GM12873 (cell line): Measurements from ENCODE around the gene MUSTN1.
A peak's percentile ranks its signal among the peaks of the same experiment; 100 is the strongest.

Experiments
- CTCF ChIP-seq: IDR thresholded peaks from 2 replicates; pipeline ENCODE4 v1.5.1; 2012; ENCODE audit warnings: low read depth, mild to moderate bottlenecking, moderate library complexity, low read length, control low read depth; ENCODE audit not compliant: insufficient read depth; ENCODE audit errors: missing control alignments

The MUSTN1 gene

GRCh38 chr3:52809149-52809548, 25.7 kb downstream of the MUSTN1 start:
- no peak for TF ChIP-seq CTCF

- TF ChIP-seq CTCF = no peak
Measured at GRCh38 chr3:52805270-52806039, 29.4 kb downstream of the MUSTN1 start.

GRCh38 chr3:52801839-52802238, 33.0 kb downstream of the MUSTN1 start:
- TF ChIP-seq CTCF = no peak

DNA sequence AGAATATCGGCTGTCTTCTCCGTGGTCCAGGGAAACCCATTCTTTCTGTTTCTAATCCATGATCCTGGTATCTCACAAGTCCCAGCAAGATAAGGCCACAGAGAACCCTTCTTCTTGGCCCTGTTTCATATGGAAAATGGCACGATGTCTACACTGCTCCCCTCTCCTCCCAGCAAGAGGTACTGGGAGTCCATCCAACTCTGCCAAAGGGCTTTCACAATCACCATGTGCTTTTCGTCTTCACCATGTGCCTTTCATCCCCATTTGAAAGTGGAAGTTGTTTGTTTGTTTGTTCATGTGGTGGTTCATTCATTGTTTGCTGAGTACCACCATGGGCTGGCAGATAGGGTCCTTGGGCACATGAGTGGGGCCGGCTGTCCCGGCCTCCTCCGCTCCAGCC, 34.7 kb downstream of the MUSTN1 start:
- no peak for TF ChIP-seq CTCF

DNA sequence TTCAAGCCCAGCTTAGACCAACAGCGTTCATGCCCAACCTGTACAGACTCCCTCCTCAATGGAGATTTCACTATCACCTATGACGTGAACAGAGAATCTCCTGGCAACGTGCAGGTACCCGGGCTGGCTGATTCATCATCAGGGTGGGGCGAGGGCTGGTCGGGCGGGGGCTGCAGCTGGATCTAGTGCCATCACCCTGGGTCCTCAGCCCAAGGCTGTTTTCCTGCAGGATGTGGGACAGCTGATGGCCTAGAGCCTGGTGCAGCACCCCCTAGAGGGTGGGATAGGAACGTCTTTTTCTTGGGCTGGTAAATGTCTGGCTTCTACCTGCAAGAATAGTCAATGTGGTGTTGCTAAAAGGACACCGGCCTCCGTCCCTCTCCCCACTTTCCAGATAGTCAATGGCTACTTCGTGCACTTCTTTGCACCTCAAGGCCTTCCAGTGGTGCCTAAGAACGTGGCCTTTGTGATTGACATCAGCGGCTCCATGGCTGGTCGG, 35.8 kb downstream of the MUSTN1 start:
- TF ChIP-seq CTCF = peak; percentile 80

GRCh38 chr3:52798376-52798977, 36.3 kb downstream of the MUSTN1 start:
- TF ChIP-seq CTCF = no peak

GRCh38 chr3:52796411-52796810, 38.4 kb downstream of the MUSTN1 start:
- TF ChIP-seq CTCF = no peak
